Gastrocnemius medialis (tissue), 4 donors: Measurements from ENCODE around the gene HIVEP1. TPM values are rescaled to one million over a fixed set of nuclear protein-coding genes. Genes with fewer than 3 reads are reported as not detected.

ENCODE experiments used
- ATAC-seq, 2 donors: fragments of 150-250 bp; one replicate each; pipeline ENCODE4 v1.9.1; 2016
- DNase-seq, 2 donors: peaks; one replicate each; pipeline ENCODE4 v3.0.0-alpha.2; 2019
- H3K27ac ChIP-seq, 4 donors: fragments of 200-600 bp; sonication (generic); 1 replicate in 1 of 4; 2 replicates in 3 of 4; pipeline ENCODE4 v1.5.1; 2016 to 2018; ENCODE audit warnings: mild to moderate bottlenecking in 2 of 4, moderate library complexity in 1 of 4
- H3K27me3 ChIP-seq, 3 donors: fragments of 200-600 bp; sonication (generic) in 2 of 3; 1 replicate in 1 of 3; 2 replicates in 2 of 3; pipeline versions ENCODE4 v1.5.1 to v1.6.0; 2016 to 2019; ENCODE audit warnings: mild to moderate bottlenecking in 1 of 3, moderate library complexity in 1 of 3
- H3K36me3 ChIP-seq, 2 donors: fragments of 200-600 bp; sonication (generic) in 1 of 2; one replicate each; pipeline ENCODE4 v1.5.1; 2017 to 2018
- H3K4me1 ChIP-seq, 2 donors: fragments of 200-600 bp; sonication (generic) in 1 of 2; one replicate each; pipeline ENCODE4 v1.5.1; 2016 to 2017; ENCODE audit warnings: mild to moderate bottlenecking in 2 of 2
- H3K4me3 ChIP-seq, 4 donors: fragments of 200-600 bp; sonication (generic) in 3 of 4; 1 replicate in 1 of 4; 2 replicates in 3 of 4; pipeline ENCODE4 v1.5.1; 2016 to 2019; ENCODE audit warnings: mild to moderate bottlenecking in 2 of 4
- H3K9me3 ChIP-seq, 3 donors: fragments of 200-600 bp; sonication (generic) in 2 of 3; 1 replicate in 1 of 3; 2 replicates in 2 of 3; pipeline ENCODE4 v1.5.1; 2016 to 2019
- CTCF ChIP-seq, 5 experiments: fragments of 450-650 bp in 3 of 5; fragments of 200-600 bp in 2 of 5; sonication (generic) in 2 of 5; IDR thresholded peaks in 4 of 5; conservative IDR thresholded peaks in 1 of 5; 1 replicate in 4 of 5; 2 replicates in 1 of 5; pipeline ENCODE4 v1.5.1; 2016 to 2019; ENCODE audit warnings: antibody characterized with exemption in 5 of 5, mild to moderate bottlenecking in 3 of 5, moderate library complexity in 3 of 5
- POLR2A ChIP-seq, 2 donors: fragments of 450-650 bp; IDR thresholded peaks; one replicate each; pipeline ENCODE4 v1.6.1; 2017; ENCODE audit warnings: antibody characterized with exemption in 2 of 2, mild to moderate bottlenecking in 2 of 2, moderate library complexity in 2 of 2
- in situ Hi-C, 4 donors: fragments of 200-750 bp; cut with MboI; loops; one replicate each; pipeline versions ENCODE4 v1.15.0 to v1.8.0; 2017; ENCODE audit warnings: low sequenced_read_pairs in 4 of 4
- intact Hi-C: fragments of 100-400 bp; cut with DNase I; formaldehyde crosslinking; loops from one replicate; pipeline ENCODE4 v1.15.1; 2023; ENCODE audit warnings: low total_unique reads
- total RNA-seq, 4 donors: library from RNA; depleted of rRNA; stranded (reverse); fragments of >200 nt; gene quantifications; one replicate each; pipeline versions ENCODE4 v1.1.0 to v1.2.3, GENCODE V29; 2016

The HIVEP1 gene
- total RNA-seq, 4 donors from 2014 or later = 8.3 to 13.5 (median 10.5) TPM

GRCh38 chr6:12000174-12000573, 11.9 kb upstream of the HIVEP1 start:
- ATAC-seq (no peak), DNase-seq (no peak)
- Histone ChIP-seq H3K4me3 (no peak overlapping the region), H3K4me1 (peaks cover 0 to 5% of the 10 kb centered on the region in 2 donors), H3K9me3 (no peaks in the 10 kb centered on the region), H3K36me3 (no peaks in the 10 kb centered on the region), H3K27me3 (no peaks in the 10 kb centered on the region), H3K27ac (no peak overlapping the region)
- no peak for TF ChIP-seq POLR2A (IDR thresholded peaks at IDR 0.05)
- no peak for TF ChIP-seq CTCF (IDR thresholded peaks at IDR 0.05 in 4 of 5, conservative IDR thresholded peaks at IDR 0.05 in 1 of 5)
- in situ Hi-C loops = no loop called here
- intact Hi-C loops = no loop called here

GRCh38 chr6:12001004-12001705, 11.0 kb upstream of the HIVEP1 start:
- ATAC-seq = peak; percentile 75 to 78
- Histone ChIP-seq H3K27me3 (no peaks in the 10 kb centered on the region), H3K9me3 (no peaks in the 10 kb centered on the region), H3K4me1 (peaks cover 0 to 5% of the 10 kb centered on the region in 2 donors), H3K4me3 (no peak overlapping the region), H3K36me3 (no peaks in the 10 kb centered on the region), H3K27ac (no peak overlapping the region)
- in situ Hi-C loops (no loop called here), intact Hi-C loops (no loop called here)
- peak in 1 of 2 donors; percentile 29 for DNase-seq
- TF ChIP-seq POLR2A (IDR thresholded peaks at IDR 0.05) = no peak
- no peak for TF ChIP-seq CTCF (IDR thresholded peaks at IDR 0.05 in 4 of 5, conservative IDR thresholded peaks at IDR 0.05 in 1 of 5)

DNA sequence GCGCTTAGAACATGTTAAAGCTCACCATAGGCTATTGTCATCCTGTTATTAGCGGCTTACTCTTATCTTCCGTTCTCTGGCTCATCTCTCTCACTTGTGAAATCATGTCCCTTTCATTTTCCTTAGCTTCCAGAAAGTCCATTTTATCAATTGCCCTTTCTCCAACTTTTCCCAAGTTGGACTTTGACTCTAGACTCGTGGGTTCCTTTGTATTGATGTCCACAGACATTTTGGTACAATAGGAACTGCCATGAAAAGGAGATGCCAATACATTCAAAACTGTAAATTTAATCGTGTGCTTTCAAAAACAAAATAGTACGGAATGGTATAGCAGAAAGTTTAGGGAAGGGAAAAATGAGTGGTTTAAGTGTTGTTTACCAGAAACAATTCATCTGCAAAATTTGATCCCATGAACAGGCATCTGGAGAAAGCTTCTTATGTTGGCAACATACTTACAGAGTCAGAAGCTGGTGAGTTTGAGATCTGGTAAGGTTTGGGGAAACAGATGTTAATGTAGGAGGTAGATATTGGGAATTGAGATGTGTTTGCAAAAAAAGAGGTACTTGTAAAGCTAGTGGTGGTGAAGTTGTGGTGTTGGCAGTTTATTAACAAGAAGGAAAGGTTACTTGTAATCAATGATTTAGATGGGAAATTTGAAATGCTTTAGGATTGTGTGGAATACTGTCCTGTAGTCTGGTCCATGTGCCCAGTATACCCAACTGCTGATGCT, 10.2 kb upstream of the HIVEP1 start:
- Histone ChIP-seq H3K27me3 (no peaks in the 10 kb centered on the region), H3K27ac (no peak overlapping the region), H3K4me3 (no peak overlapping the region), H3K4me1 (peaks cover 0 to 5% of the 10 kb centered on the region in 2 donors), H3K9me3 (no peaks in the 10 kb centered on the region), H3K36me3 (no peaks in the 10 kb centered on the region)
- ATAC-seq (no peak), DNase-seq (no peak)
- intact Hi-C loops (no loop called here), in situ Hi-C loops (no loop called here)
- TF ChIP-seq POLR2A (IDR thresholded peaks at IDR 0.05) (no peak), CTCF (IDR thresholded peaks at IDR 0.05 in 4 of 5, conservative IDR thresholded peaks at IDR 0.05 in 1 of 5) (no peak)

DNA sequence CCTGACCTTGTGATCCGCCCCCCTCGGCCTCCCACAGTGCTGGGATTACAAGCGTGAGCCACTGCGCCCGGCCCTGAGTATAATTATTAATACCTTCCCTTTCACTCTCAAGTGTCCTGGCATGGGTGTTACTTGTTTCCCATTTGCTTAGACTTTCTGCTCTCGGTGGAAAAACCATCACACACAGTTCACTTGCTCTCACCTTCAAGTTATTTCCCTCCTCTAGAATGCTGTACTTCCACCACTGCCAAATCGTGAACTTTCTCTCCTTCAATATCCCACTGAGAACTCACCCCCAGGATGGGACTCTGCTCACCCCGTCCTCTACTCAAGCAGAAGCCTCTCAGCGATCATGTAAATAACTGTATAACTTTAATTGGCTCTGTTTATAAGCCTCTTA, 4.6 kb upstream of the HIVEP1 start:
- Histone ChIP-seq H3K27ac (peak overlapping the region in 3 of 4 donors; percentile 95 to 98 (median 97)), H3K4me3 (no peak overlapping the region), H3K36me3 (no peaks in the 10 kb centered on the region), H3K4me1 (peaks cover 15 to 18% of the 10 kb centered on the region in 2 donors), H3K27me3 (no peaks in the 10 kb centered on the region), H3K9me3 (no peaks in the 10 kb centered on the region)
- intact Hi-C loops (no loop called here), in situ Hi-C loops (no loop called here)
- ATAC-seq = no peak
- TF ChIP-seq POLR2A (IDR thresholded peaks at IDR 0.05) (no peak), CTCF (IDR thresholded peaks at IDR 0.05 in 4 of 5, conservative IDR thresholded peaks at IDR 0.05 in 1 of 5) (no peak)
- DNase-seq = no peak
